Subcutaneous adipose tissue (tissue), 4 donors: ENCODE measurements around the gene ARHGEF3. TPM values are rescaled to one million over a fixed set of nuclear protein-coding genes. Genes with fewer than 3 reads are reported as not detected.

Source experiments
- CTCF ChIP-seq: fragments of 450-650 bp; IDR thresholded peaks from one replicate; pipeline ENCODE4 v1.5.1; 2016; ENCODE audit warnings: low read depth, mild to moderate bottlenecking, control low read depth, antibody characterized with exemption, moderate library complexity
- total RNA-seq, 4 donors: library from RNA; depleted of rRNA; stranded (reverse); fragments of >200 nt; gene quantifications; one replicate each; pipeline ENCODE4 v1.1.0, GENCODE V29; 2016

ARHGEF3 gene
- total RNA-seq, 4 donors from 2014 or later = 11.3 to 28.0 (median 19.0) TPM

- TF ChIP-seq CTCF = no peak
Observed at GRCh38 chr3:56778893-56779292, 22.9 kb downstream of the ARHGEF3 start.

- TF ChIP-seq CTCF = no peak
Observed at GRCh38 chr3:56776556-56776950, 25.2 kb downstream of the ARHGEF3 start.

- no peak for TF ChIP-seq CTCF
Observed at GRCh38 chr3:56775838-56776555, 25.8 kb downstream of the ARHGEF3 start.

GRCh38 chr3:56775445-56775837 lies 26.3 kb downstream of the ARHGEF3 start:
- no peak for TF ChIP-seq CTCF

- TF ChIP-seq CTCF = no peak
Observed at GRCh38 chr3:56773986-56774385, 27.8 kb downstream of the ARHGEF3 start.

- TF ChIP-seq CTCF = no peak
Observed at GRCh38 chr3:56772952-56773938, 28.5 kb downstream of the ARHGEF3 start.

GRCh38 chr3:56771376-56771775 lies 30.4 kb downstream of the ARHGEF3 start:
- no peak for TF ChIP-seq CTCF
